SU-DHL-6 (cell line): ENCODE measurements around the gene VPS35.

Experiments
- H2AFZ ChIP-seq: fragments of 200-600 bp; sonication (generic); 2 replicates; pipeline ENCODE4 v1.6.1; 2014; ENCODE audit warnings: low read depth, mild to moderate bottlenecking, moderate library complexity, mixed read lengths, antibody characterized with exemption, low read length; ENCODE audit not compliant: severe bottlenecking
- H3F3A ChIP-seq: fragments of 200-600 bp; shearing (Covaris generic); 2 replicates; pipeline ENCODE4 v1.6.0; 2016; ENCODE audit warnings: antibody characterized with exemption, mild to moderate bottlenecking; ENCODE audit not compliant: insufficient read depth
- H3K27ac ChIP-seq: fragments of 200-600 bp; sonication (generic); 2 replicates; pipeline ENCODE4 v1.5.1; 2016; ENCODE audit warnings: low read depth, mild to moderate bottlenecking, low read length, moderate library complexity, mixed read lengths
- H3K27me3 ChIP-seq: fragments of 200-600 bp; sonication (generic), shearing (Covaris generic); 2 replicates; pipeline ENCODE4 v1.6.0; 2014; ENCODE audit warnings: mild to moderate bottlenecking, low read length
- H3K36me3 ChIP-seq: fragments of 200-600 bp; sonication (generic); 2 replicates; pipeline ENCODE4 v1.6.1; 2014; ENCODE audit warnings: mild to moderate bottlenecking, low read length, mixed read lengths
- H3K4me2 ChIP-seq: fragments of 300-600, 200-600 bp; shearing (Covaris generic), sonication (generic); 2 replicates; pipeline ENCODE4 v1.6.0; 2014; ENCODE audit warnings: low read length, low read depth, mild to moderate bottlenecking; ENCODE audit not compliant: poor library complexity, severe bottlenecking
- H3K4me3 ChIP-seq: fragments of 200-600 bp; sonication (generic); 2 replicates; pipeline ENCODE4 v1.5.1; 2014; ENCODE audit warnings: antibody characterized with exemption, low read length, mild to moderate bottlenecking, mixed read lengths; ENCODE audit not compliant: insufficient read depth, poor library complexity, severe bottlenecking
- H3K79me2 ChIP-seq: fragments of 200-600 bp; sonication (generic); 2 replicates; pipeline ENCODE4 v1.6.1; 2014; ENCODE audit warnings: mild to moderate bottlenecking, low read length, moderate library complexity; ENCODE audit not compliant: insufficient read depth
- H3K9ac ChIP-seq: fragments of 200-600 bp; sonication (generic); 2 replicates; pipeline ENCODE4 v1.7.0; 2014; ENCODE audit warnings: mild to moderate bottlenecking, low read length
- H3K9me2 ChIP-seq: fragments of 200-600 bp; sonication (generic); replicated peaks from 2 replicates; pipeline ENCODE4 v1.6.1; 2014; ENCODE audit warnings: low read length; ENCODE audit not compliant: insufficient read depth
- H3K9me3 ChIP-seq: fragments of 200-600 bp; sonication (generic); 2 replicates; pipeline ENCODE4 v1.6.1; 2014; ENCODE audit warnings: low read length, mixed read lengths; ENCODE audit not compliant: insufficient read depth
- H4K20me1 ChIP-seq: fragments of 200-600 bp; sonication (generic); 2 replicates; pipeline ENCODE4 v1.6.1; 2014; ENCODE audit warnings: low read depth, mild to moderate bottlenecking, antibody characterized with exemption, low read length, moderate library complexity, mixed read lengths
- EZH2phosphoT487 ChIP-seq: fragments of 200-600 bp; sonication (generic), shearing (Covaris generic); conservative IDR thresholded peaks from 2 replicates; pipeline ENCODE4 v1.6.1; 2018; ENCODE audit warnings: mild to moderate bottlenecking, antibody characterized with exemption, low read length, moderate library complexity, mixed read lengths
- TF ChIP-seq, protein P1 (sequence below): fragments of 200-600 bp; sonication (generic); IDR thresholded peaks from one replicate; pipeline ENCODE4 v1.5.1; 2017; ENCODE audit warnings: antibody characterized with exemption, mild to moderate bottlenecking, low read length, moderate library complexity; ENCODE audit not compliant: insufficient read depth, poor library complexity, severe bottlenecking

VPS35 gene

DNA sequence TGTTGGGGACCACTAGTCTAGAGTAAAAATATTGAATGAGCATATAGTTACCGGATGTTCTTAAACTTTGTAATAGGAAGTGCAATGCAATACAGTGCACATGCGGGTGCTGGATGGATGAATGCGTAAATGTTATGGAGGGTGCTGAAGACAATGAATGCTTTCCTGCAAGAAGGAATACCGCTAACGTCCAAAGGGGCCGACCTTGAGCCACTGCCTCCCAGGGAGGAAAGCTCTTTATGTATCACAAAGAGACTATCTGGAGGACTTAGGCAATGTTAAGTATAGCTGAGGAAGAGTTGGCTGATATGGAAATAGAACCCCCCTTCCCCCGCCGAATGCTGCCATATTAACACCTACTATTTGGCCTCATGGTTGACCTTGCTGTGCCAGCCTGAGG is 40.3 kb downstream of the VPS35 start:
- no peaks in the 10 kb centered on the region for H3F3A ChIP-seq
- no peaks in the 10 kb centered on the region for H3K79me2 ChIP-seq
- H3K4me3 ChIP-seq: no peak overlapping the region
- H3K27ac ChIP-seq: no peak overlapping the region
- no peaks in the 10 kb centered on the region for H3K9me2 ChIP-seq
- H3K4me2 ChIP-seq: no peak overlapping the region
- TF ChIP-seq EZH2phosphoT487: no peak
- TF ChIP-seq, protein P1, sequence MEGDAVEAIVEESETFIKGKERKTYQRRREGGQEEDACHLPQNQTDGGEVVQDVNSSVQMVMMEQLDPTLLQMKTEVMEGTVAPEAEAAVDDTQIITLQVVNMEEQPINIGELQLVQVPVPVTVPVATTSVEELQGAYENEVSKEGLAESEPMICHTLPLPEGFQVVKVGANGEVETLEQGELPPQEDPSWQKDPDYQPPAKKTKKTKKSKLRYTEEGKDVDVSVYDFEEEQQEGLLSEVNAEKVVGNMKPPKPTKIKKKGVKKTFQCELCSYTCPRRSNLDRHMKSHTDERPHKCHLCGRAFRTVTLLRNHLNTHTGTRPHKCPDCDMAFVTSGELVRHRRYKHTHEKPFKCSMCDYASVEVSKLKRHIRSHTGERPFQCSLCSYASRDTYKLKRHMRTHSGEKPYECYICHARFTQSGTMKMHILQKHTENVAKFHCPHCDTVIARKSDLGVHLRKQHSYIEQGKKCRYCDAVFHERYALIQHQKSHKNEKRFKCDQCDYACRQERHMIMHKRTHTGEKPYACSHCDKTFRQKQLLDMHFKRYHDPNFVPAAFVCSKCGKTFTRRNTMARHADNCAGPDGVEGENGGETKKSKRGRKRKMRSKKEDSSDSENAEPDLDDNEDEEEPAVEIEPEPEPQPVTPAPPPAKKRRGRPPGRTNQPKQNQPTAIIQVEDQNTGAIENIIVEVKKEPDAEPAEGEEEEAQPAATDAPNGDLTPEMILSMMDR: no peak
- no peaks in the 10 kb centered on the region for H3K27me3 ChIP-seq
- no peaks in the 10 kb centered on the region for H4K20me1 ChIP-seq
- H3K36me3 ChIP-seq: no peaks in the 10 kb centered on the region
- H3K9ac ChIP-seq: no peak overlapping the region
- H2AFZ ChIP-seq: no peak overlapping the region
- no peaks in the 10 kb centered on the region for H3K9me3 ChIP-seq

DNA sequence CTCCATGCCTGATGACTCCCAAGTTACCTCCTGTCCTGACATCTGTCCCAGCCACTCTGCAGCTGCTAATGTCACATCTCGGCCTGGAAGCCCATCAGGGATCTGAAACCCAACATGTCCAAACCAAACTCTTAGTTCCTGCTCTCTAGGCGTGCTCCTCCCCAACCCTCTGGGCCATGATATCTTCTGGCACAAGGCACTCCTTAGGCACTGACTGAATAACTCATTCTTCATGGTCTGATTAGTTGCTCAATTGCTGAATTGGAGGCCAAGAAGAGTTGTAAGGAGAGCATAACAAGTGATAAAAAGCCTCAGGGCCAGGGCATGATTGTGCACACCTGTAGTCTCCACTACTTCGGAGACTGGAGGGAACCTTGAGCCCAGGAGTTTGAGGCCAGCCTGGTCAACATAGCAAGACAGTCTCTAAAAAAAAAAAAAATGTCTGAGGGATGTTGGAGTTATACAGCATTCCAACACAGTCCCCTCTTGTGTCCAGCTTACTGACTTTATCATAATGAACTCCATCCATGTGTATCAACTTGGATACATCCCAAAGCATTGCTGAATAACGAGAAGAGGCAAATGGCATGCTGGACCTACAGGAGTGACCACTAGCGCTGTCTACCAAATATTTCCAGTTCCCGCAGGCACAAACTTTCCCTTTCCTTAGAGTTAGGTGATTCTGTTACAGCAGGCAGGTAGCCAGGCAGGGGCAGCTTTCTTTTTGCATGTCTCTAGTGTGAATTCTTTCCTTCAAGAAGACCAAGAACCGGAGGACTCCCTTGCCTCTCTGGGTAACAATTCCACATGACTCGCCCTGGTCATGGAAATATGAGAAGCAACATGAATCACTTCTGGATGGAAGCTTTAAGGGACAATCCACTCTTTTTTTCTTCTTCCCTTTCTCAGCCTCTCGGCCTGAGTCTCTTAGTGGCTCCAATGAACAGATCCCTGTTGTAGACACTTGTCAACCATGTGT is 49.7 kb downstream of the VPS35 start:
- Histone ChIP-seq H4K20me1 (no peaks in the 10 kb centered on the region), H3K79me2 (no peaks in the 10 kb centered on the region), H3K9me3 (no peaks in the 10 kb centered on the region), H3K9ac (no peak overlapping the region), H3K27ac (no peak overlapping the region), H3F3A (no peaks in the 10 kb centered on the region), H3K36me3 (no peaks in the 10 kb centered on the region), H2AFZ (no peak overlapping the region), H3K4me3 (no peak overlapping the region), H3K9me2 (no peaks in the 10 kb centered on the region), H3K4me2 (no peak overlapping the region), H3K27me3 (no peaks in the 10 kb centered on the region)
- TF ChIP-seq, protein P1: no peak

DNA sequence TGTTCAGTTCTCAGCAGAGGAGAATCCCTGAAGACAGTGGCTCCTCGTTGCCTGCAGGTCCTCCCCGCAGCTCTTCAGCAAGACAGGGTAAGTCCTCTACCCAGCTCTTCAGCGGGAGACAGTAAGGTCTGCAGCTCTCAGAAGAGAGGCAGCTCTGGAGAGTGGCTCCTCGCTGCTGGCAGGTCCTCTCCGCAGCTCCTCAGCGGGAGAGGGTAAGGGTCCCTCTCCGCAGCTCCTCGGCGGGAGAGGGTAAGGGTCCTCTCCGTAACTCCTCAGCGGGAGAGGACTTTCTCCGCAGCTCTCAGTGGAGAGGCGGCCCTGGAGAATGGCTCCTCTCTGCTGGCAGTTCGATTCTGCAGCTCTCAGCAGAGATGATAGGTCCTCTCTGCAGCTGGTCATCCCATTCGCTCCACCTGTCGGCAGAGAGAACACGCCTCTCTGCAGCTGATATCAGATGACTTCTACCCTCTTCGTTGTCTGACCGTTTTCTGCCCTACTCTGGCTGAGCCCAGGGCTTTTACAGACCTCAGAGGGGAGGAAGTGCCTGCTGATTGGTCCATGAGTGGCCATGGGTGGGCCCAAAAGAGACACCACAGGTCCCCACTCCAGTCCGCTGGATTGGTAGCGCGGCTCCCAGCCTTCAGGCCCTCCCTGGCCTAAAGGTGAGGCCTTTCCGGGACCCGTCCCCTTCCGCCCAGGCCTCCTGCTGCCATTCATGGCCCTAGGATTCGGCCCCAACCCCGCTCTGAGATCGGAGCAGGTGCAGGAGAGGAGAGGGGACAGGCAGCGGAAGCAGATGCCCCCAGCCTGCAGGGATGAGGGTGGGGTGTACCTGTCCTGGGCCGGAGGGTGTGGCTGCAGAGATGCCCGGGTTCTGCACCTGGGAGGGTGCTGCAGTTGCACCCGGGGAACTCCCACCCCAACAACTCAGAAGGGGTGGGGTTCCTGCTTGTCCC is 55.9 kb downstream of the VPS35 start:
- Histone ChIP-seq H2AFZ (no peak overlapping the region), H3K9me3 (no peaks in the 10 kb centered on the region)

More for the DNA sequence above, 55.9 kb downstream of the VPS35 start:
- Histone ChIP-seq H3K9ac (no peak overlapping the region), H4K20me1 (no peaks in the 10 kb centered on the region), H3F3A (no peaks in the 10 kb centered on the region), H3K27ac (no peak overlapping the region), H3K4me2 (no peak overlapping the region), H3K9me2 (no peaks in the 10 kb centered on the region), H3K4me3 (no peak overlapping the region), H3K27me3 (no peaks in the 10 kb centered on the region), H3K79me2 (no peaks in the 10 kb centered on the region), H3K36me3 (no peaks in the 10 kb centered on the region)
- TF ChIP-seq, protein P1: no peak
